ENCODE data around the gene RPL13A. TPM values are rescaled to one million over a fixed set of nuclear protein-coding genes. Genes with fewer than 3 reads are reported as not detected.

RPL13A gene
- total and polyA plus RNA-seq, 2 of the 13 experiments (the other 11 are each of a cell fraction or from before 2014, with no cell fraction given), result 2,601 to 3,407 TPM

GRCh38 chr19:49443366-49444099 is 43.9 kb upstream of the RPL13A start (continued):
- TF ChIP-seq ZNF800 (CRISPR knock-in tag; IDR thresholded peaks at IDR 0.05) (no peak), TAF15 (IDR thresholded peaks at IDR 0.05; ENCODE audit: low read depth, low read length, poor library complexity, severe bottlenecking) (peak; percentile 78), ZNF451 (CRISPR knock-in tag; IDR thresholded peaks at IDR 0.05) (no peak), HMG20B (CRISPR knock-in tag; conservative IDR thresholded peaks at IDR 0.05) (no peak; the same call in 1 of the 2 replicates), E2F2 (CRISPR knock-in tag; IDR thresholded peaks at IDR 0.05; ENCODE audit: borderline replicate concordance) (no peak), HNF1A (IDR thresholded peaks at IDR 0.05; ENCODE audit: low read depth) (no peak), HNF1A (CRISPR knock-in tag; IDR thresholded peaks at IDR 0.05; ENCODE audit: borderline replicate concordance) (peak; percentile 50; the same call in 1 of the 2 replicates), ZNF788 (CRISPR knock-in tag; IDR thresholded peaks at IDR 0.05; ENCODE audit: borderline replicate concordance) (peak; percentile 86; the same call in 1 of the 2 replicates), ZNF367 (CRISPR knock-in tag; IDR thresholded peaks at IDR 0.05; ENCODE audit: borderline replicate concordance) (no peak), ZBTB7A (CRISPR knock-in tag; IDR thresholded peaks at IDR 0.05) (no peak), ARNT (IDR thresholded peaks at IDR 0.05) (no peak), PRDM4 (CRISPR knock-in tag; IDR thresholded peaks at IDR 0.05; ENCODE audit: borderline replicate concordance) (no peak), ZNF430 (CRISPR knock-in tag; IDR thresholded peaks at IDR 0.05) (0 out of 2 replicates have a peak, but pooled peaks have one; percentile 39), ZNF761 (CRISPR knock-in tag; conservative IDR thresholded peaks at IDR 0.05) (0 out of 2 replicates have a peak, but pooled peaks have one; percentile 52), ZNF232 (CRISPR knock-in tag; IDR thresholded peaks at IDR 0.05; ENCODE audit: borderline replicate concordance) (no peak), NR3C1 (CRISPR knock-in tag; IDR thresholded peaks at IDR 0.05) (no peak), ZNF549 (CRISPR knock-in tag; IDR thresholded peaks at IDR 0.05) (no peak), ZNF446 (CRISPR knock-in tag; IDR thresholded peaks at IDR 0.05) (no peak), ZNF10 (CRISPR knock-in tag; IDR thresholded peaks at IDR 0.05; ENCODE audit: borderline replicate concordance, low read depth) (no peak; the same call in 1 of the 2 replicates), ADNP (CRISPR knock-in tag; IDR thresholded peaks at IDR 0.05) (no peak)

Data from HepG2 (cell line).